GM18526 (cell line): Measurements from ENCODE around the gene FAM163A.

Source experiments
- POLR2A ChIP-seq: IDR thresholded peaks from 3 replicates; pipeline ENCODE4 v1.6.1; 2011; ENCODE audit not compliant: insufficient read length; ENCODE audit errors: extremely low read depth

Gene FAM163A

GRCh38 chr1:179745131-179745611, 2.1 kb downstream of the FAM163A start:
- TF ChIP-seq POLR2A, result no peak

GRCh38 chr1:179745743-179746142, 2.7 kb downstream of the FAM163A start:
- no peak for TF ChIP-seq POLR2A

- no peak for TF ChIP-seq POLR2A
These were observed 4.5 kb downstream of the FAM163A start for GRCh38 chr1:179747611-179748010.

GRCh38 chr1:179748772-179749171, 5.7 kb downstream of the FAM163A start:
- no peak for TF ChIP-seq POLR2A

GRCh38 chr1:179750630-179751029, 7.5 kb downstream of the FAM163A start:
- no peak for TF ChIP-seq POLR2A

- TF ChIP-seq POLR2A, result no peak
These were observed 10.0 kb downstream of the FAM163A start for GRCh38 chr1:179753061-179753460.

GRCh38 chr1:179754041-179754624, 11.0 kb downstream of the FAM163A start:
- TF ChIP-seq POLR2A, result no peak

- no peak for TF ChIP-seq POLR2A
These were observed 14.8 kb downstream of the FAM163A start for GRCh38 chr1:179757933-179758332.

- TF ChIP-seq POLR2A, result no peak
These were observed 17.4 kb downstream of the FAM163A start for GRCh38 chr1:179760521-179760920.

- TF ChIP-seq POLR2A, result no peak
These were observed 18.2 kb downstream of the FAM163A start for GRCh38 chr1:179761296-179761695.

- no peak for TF ChIP-seq POLR2A
These were observed 19.0 kb downstream of the FAM163A start for GRCh38 chr1:179761846-179762640.

- TF ChIP-seq POLR2A, result no peak
These were observed 24.1 kb downstream of the FAM163A start for GRCh38 chr1:179767177-179767581.

GRCh38 chr1:179767996-179768395, 24.9 kb downstream of the FAM163A start:
- no peak for TF ChIP-seq POLR2A

GRCh38 chr1:179770887-179771502, 27.9 kb downstream of the FAM163A start:
- no peak for TF ChIP-seq POLR2A

GRCh38 chr1:179773264-179773663, 30.2 kb downstream of the FAM163A start:
- no peak for TF ChIP-seq POLR2A

GRCh38 chr1:179774000-179774399, 30.9 kb downstream of the FAM163A start:
- no peak for TF ChIP-seq POLR2A

- TF ChIP-seq POLR2A, result no peak
These were observed 31.5 kb downstream of the FAM163A start for GRCh38 chr1:179774566-179774965.

- no peak for TF ChIP-seq POLR2A
These were observed 31.9 kb downstream of the FAM163A start for GRCh38 chr1:179775009-179775408.
